HG02623 (cell line): ENCODE measurements around the gene CNOT1.
"Not testable (repeated sequence)": the region's sequence is repeated elsewhere in the genome, so short reads cannot be mapped to it uniquely, and the experiment has no call there.

Experiments used
- ATAC-seq: cut with Tn5 transposase; IDR thresholded peaks from one replicate; pipeline ENCODE4 v1.9.1; 2021; ENCODE audit warnings: moderate library complexity; ENCODE audit not compliant: unreplicated experiment

Gene CNOT1

DNA sequence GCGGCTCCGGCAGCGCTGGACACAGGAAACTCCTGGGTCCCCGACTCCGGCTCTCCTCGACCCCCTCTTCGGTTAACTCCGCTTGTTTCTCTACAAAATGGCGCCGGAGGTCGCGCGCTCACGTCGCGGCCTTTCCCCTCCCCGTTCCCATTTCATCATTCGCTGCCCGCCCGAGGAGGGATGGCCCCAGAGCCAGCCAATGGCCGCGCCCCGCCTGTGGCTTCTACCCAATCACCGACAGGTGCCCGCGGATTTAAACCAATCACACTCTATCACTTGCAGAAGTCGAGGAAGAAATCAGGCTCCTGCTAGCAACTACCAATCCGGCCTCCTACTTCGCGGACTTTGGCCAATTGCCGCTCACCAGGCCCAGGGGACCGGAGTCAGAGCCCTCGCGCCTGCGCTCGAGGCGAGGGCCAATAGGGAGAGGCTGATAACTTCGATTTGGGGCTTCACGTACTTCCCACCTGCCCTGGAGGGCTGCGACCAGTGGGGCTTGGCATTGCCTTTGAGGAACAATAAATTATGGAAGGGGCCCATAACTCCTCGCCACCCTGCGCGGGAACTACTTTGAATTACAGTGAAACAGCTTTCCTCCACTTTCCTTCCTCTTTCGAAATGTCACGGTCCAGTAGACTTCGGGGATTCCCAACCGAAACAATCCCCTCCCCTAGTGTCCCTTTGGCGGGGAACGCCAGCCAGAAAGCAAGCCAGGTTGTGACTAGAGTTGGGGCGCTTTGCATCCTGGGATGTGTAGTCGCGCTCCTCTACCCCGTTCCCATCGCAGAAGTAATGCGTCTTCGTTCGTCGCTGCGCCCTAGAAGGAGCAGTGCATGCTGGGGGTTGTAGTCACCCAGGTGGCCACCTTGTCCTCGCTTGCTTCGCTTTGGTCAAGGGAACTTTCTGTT, at the start of gene CNOT1:
Gene CNOT1 (minus strand): TSS at position 94 of the 908 bp plus-strand sequence. CDS start 30,489 bp downstream, outside the sequence.
- peak; percentile 81 for ATAC-seq

GRCh38 chr16:58678716-58679115, 49.1 kb upstream of the CNOT1 start:
- ATAC-seq = no peak

GRCh38 chr16:58678269-58678668, 48.6 kb upstream of the CNOT1 start:
- ATAC-seq = no peak

DNA sequence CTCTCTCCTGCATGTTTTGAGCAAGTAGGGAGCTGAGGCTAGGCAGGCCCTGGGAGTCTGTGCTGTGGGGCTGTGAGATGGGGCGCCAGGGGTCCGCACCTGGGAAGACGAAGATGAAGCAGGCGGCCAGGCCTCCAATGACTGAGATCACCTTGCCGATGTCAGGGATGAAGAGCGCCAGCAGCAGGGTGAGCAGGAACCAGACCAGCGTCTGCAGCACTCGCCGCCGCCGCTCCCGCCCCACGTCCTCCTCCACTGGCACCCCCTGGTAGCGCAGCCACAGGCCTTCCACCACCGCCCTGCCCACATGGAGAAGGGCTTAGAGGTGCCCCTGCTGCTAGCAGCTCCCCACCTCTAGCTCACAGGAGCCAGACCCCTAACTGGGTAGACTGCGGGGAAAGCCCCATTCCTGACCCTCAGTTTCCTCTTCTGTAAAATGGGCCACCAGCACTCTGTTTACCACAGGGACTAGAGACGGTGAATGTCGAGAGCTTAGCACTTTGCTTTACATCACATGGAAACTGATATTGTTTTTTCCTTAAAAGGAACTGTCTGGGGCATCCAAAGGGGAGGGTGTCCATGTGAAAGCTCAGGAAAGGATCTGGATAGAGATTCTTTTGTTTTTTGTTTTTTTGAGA, 41.4 kb upstream of the CNOT1 start:
- no peak for ATAC-seq

- no peak for ATAC-seq
Measured at GRCh38 chr16:58670177-58670576, 40.6 kb upstream of the CNOT1 start.

DNA sequence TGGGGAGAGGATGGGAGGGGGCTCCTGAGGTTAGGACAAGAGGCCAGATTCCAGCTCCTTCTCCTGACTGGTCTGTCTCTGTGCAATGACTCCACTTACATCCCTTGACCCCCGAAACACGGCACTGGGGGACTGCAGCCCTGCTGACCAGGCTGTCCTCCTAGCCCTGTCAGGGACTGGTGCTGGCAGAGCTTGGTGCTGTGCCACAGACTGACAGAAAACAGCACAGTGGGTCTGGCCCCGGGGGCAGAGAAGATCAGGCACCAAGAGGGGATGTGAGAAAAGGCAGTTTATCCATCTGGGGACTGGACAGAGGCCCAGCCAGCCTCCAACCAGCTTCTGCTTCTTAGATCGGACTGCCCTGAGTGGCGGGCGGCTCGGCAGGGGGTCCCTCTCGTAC, 35.6 kb upstream of the CNOT1 start:
- no peak for ATAC-seq

DNA sequence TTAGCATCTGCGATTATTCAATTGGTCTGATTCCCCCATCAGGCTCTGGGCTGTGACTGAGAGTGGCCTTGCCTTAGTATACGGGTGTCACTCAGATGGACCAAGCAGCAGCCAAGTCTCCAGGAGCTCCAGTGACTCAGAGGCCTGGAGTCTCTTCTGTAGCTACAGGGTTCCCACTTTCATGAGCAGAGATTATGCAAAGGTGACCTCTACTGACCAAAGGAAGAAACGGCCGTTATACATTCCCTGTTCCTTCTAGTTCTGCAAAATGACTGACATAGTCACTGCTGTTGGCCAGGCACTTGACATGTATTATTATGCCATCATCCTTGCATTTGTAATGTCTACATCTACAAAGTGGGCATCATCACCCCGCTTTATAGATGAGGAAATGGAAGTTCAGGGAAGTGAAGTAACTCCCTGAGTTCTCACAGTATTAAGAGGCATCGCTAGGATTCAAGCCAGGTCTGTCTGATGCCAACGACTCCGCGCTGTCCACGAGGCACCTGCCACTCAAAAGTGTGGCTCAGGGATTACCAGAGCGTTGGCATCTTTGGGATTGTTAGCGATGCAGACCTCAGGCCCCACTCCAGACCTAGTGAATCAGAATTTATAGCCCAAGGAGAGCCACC, 31.7 kb upstream of the CNOT1 start:
- peak; percentile 89 for ATAC-seq

DNA sequence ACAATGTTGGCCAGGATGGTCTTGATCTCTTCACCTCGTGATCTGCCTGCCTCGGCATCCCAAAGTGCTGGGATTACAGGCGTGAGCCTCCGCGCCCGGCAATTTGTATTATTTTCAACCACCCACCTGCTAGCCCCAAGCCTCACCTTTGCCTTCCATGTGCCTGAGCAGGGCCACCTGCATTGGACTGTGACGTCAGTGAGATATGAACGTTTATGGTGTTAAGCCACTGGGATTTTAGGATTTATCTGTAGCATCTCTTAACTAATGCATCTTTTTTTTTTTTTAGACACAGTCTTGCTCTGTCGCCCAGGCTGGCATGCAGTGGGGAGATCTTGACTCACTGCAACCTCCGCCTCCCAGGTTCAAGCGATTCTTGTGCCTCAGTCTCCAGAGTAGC, 30.3 kb upstream of the CNOT1 start:
- ATAC-seq = not testable (repeated sequence)

DNA sequence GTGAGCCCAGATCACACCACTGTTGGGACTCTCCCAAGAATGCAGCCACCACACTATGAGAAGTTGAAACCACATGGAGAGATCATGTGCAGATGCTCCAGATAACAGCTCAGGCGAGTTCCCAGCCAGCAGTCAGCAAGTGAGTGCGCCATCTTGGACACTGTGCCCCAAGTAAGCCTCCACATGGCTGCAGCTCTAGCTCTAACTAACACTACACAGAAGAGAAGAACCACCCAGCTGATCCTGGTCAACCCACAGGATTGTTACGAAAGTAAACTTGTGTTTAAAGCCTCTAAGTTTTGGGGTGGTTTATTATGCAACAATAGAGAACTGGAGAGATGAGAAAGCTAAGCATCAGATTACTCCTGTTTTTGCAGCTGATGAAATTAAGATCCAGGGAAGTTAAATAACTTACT, 29.2 kb upstream of the CNOT1 start:
- ATAC-seq = no peak

DNA sequence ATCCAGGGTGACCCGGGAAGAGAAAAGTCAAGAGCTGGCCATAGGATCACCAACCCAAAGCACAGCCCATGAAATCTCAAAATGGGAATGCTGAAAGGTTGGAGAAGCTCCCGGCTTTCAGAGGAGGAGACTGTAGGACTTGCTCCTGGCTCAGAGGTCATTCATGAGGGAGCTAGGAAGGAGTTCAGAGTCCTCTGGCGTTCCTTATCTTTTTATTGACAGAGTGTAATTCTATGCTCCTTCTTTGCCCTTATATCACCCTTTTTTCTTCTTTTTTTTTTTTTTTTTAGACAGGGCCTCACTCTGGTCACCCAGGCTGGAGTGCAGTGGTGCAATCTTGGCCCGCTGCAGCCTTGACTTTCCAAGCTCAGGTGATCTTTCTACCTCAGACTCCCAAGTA, 27.3 kb upstream of the CNOT1 start:
- ATAC-seq = no peak

- ATAC-seq = no peak
Measured at GRCh38 chr16:58655215-58655596, 25.6 kb upstream of the CNOT1 start.

- ATAC-seq = no peak
Measured at GRCh38 chr16:58654560-58655214, 25.1 kb upstream of the CNOT1 start.

DNA sequence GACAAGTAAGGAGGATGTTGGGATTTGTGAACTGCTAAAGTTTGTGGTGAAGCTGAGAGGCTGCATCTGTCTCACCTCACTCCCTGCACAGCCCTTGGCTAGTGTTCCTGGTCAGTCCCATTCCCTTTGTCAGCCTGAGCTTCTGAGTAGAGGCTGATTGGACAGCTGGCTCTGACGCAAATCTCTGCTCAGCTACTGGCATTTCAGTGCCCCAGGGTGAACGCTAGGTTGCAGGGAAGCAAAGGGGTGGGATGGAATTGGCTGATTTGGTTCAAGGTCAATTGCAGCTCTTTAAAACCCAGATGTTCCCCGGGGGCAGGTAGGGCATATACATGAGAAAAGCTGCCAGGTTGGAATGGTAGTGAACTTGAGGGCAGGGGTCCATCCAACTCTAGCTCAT, 23.1 kb upstream of the CNOT1 start:
- no peak for ATAC-seq

DNA sequence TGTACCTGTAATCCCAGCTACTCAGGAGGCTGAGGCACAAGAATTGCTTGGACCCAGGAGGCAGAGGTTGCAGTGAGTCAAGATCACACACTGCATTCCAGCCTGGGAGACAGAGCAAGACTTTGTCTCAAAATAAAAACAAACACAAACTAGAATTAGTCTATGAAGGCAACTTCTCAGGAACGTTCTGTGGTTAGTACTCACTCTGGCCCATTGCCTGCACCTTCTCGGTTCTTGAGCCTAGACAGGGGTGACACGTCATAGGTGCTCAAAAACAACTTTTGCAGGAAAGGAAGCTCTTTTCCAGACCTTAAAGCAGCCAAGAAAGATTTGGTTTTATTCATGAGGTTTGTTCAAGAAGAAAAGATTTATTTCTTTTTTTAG, 22.3 kb upstream of the CNOT1 start:
- ATAC-seq = no peak

- no peak for ATAC-seq
Measured at GRCh38 chr16:58649707-58650106, 20.1 kb upstream of the CNOT1 start.

GRCh38 chr16:58647107-58647506, 17.5 kb upstream of the CNOT1 start:
- no peak for ATAC-seq

DNA sequence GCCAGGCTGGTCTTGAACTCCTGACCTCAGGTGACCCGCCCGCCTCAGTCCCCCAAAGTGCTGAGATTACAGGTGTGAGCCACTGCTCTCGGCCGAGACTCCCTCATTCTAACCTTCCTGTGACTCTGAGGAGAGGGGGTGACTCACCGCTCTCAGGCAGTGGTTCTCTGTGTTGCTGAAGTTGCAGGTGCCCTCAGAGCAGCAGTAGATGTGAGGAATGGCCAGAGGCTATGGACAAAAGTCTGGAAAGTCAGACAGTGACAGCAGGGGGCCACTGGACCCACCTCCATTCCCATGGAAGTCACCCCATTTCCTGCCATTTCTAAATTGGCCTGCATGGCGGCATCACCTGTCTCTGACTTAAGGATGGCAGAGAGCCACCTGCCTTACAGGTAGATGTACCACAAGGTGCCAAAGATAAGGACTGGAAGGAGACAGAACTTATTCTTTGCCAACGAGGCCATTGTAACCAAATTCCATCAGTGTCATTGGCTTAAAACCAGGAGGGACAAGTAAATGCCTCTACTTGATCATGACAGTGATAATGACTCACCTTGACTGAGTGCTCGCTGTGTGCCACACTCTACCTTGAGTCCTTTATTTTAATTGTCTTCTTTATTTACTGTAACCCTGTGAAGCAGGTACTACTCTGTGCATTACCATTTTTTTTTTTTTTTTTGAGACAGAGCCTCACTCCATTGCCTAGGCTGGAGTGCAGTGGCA, 15.3 kb upstream of the CNOT1 start:
- ATAC-seq = no peak

DNA sequence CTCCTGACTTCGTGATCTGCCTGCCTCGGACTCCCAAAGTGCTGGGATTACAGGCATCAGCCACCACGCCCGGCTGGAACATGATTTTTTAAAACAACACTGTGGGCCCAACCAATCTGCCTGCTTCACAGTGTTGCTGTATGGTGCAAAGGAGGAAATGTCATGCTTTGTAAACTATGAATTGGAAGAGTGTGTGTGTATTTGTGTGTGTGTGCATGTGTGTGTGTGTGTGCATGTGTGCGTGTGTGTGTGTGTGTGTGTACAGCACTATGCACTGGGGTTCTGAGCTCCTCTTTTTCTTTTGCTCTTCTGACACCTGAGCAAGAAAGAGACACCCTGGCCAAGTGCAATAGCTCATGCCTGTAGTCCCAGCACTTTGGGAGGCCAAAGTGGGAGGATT, 14.5 kb upstream of the CNOT1 start:
- no peak for ATAC-seq

GRCh38 chr16:58640949-58641348, 11.3 kb upstream of the CNOT1 start:
- ATAC-seq = no peak

- ATAC-seq = no peak
Measured at GRCh38 chr16:58639836-58640235, 10.2 kb upstream of the CNOT1 start.

DNA sequence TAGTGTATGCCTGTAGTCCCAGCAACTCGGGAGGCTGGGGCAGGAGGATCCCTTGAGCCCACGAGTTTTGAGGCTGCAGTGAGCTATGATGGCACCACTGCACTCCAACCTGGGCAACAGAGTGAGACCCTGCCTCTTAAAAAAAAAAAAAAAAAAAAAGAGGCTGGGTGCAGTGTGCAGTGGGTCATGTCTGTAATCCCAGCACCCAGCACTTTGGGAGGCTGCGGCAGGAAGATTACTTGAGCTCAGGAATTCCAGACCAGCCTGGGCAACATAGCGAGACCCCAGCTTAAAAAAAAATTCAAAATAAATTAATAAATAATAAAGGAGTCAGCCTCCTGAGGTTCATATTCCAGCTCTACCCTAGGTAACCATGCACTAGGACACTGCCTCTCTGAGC, 9.6 kb upstream of the CNOT1 start:
- no peak for ATAC-seq
